BJ (cell line): ENCODE results near the gene RAD51AP2. TPM values are rescaled to one million over a fixed set of nuclear protein-coding genes. Genes with fewer than 3 reads are reported as not detected.
A peak's percentile ranks its signal among the peaks of the same experiment; 100 is the strongest.

Experiments used
- CTCF ChIA-PET: fragments of 350-600 bp; formaldehyde crosslinking; extraction: SDS; loops from one replicate; lab custom pipeline; 2021; ENCODE audit warnings: antibody characterized with exemption, inconsistent platforms; lab: Yijun Ruan, JAX
- POLR2A ChIA-PET: fragments of 300-600 bp; sonication (Branson Sonifier 250); formaldehyde crosslinking; extraction: SDS; loops from one replicate; lab custom pipeline; 2021; ENCODE audit warnings: antibody characterized with exemption; lab: Charles Lee
- DNase-seq: peaks from one replicate; pipeline ENCODE4 v3.0.0-alpha.2; 2011; ENCODE audit warnings: low read depth
- H3K27me3 ChIP-seq: 2 replicates; pipeline ENCODE4 v1.6.0; 2011; ENCODE audit warnings: low read length; ENCODE audit not compliant: control insufficient read depth, insufficient read depth
- H3K36me3 ChIP-seq: 2 replicates; pipeline ENCODE4 v1.5.1; 2011; ENCODE audit warnings: low read length; ENCODE audit not compliant: control insufficient read depth, insufficient read depth
- H3K4me3 ChIP-seq: 2 replicates; pipeline ENCODE4 v1.5.1; 2011; ENCODE audit warnings: low read depth, mild to moderate bottlenecking, control low read depth, low read length
- CTCF ChIP-seq: IDR thresholded peaks from 2 replicates; pipeline ENCODE4 v1.5.1; 2011; ENCODE audit warnings: low read depth, mild to moderate bottlenecking, control low read depth, inconsistent platforms, low read length, moderate library complexity; ENCODE audit not compliant: insufficient read depth
- polyA plus RNA-seq: library from polyadenylated mRNA; depleted of rRNA; stranded (reverse); fragments of >200 nt; gene quantifications from 2 replicates; pipeline ENCODE4 v1.2.3, GENCODE V29; 2011

RAD51AP2 gene
- polyA plus RNA-seq, 1 experiment, result not detected

GRCh38 chr2:17538022-17538843 is 20.0 kb upstream of the RAD51AP2 start:
- CTCF ChIA-PET, result interaction anchor here (1.0 kb wide), 1 partner anchor 14 kb away, joined by 3 read pairs; no protein-coding TSS in a partner anchor

DNA sequence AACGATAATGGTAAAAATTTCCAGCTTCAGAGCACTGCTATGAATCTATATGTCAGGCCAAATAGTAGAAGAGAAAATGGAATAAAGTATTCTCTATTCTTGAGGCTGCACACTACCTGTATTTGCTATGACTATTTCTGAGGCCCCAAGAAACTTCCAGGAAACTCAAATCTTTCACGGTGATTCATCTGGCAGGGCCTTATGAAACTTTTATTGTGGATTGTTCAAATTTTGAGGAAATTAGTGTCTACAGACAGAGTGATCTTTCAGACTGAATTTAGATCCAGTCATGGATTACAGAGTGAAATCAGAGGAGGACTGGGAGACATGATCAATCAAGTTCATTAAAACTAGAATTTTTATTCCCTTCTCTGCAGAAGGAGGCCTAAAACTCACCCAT is 18.2 kb upstream of the RAD51AP2 start:
- H3K27me3 ChIP-seq, result peaks cover 21% of the 10 kb centered on the region
- no peak for DNase-seq
- TF ChIP-seq CTCF, result no peak
- ChIA-PET POLR2A (no interaction called here), CTCF (no interaction called here)
- H3K36me3 ChIP-seq, result no peaks in the 10 kb centered on the region
- no peak overlapping the region for H3K4me3 ChIP-seq

More at GRCh38 chr2:17538022-17538843, 20.0 kb upstream of the RAD51AP2 start:
- TF ChIP-seq CTCF, result no peak
- DNase-seq, result no peak
- Histone ChIP-seq H3K36me3 (no peaks in the 10 kb centered on the region), H3K4me3 (peak overlapping the region; percentile 9), H3K27me3 (peaks cover 27% of the 10 kb centered on the region)
- POLR2A ChIA-PET, result no interaction called here

DNA sequence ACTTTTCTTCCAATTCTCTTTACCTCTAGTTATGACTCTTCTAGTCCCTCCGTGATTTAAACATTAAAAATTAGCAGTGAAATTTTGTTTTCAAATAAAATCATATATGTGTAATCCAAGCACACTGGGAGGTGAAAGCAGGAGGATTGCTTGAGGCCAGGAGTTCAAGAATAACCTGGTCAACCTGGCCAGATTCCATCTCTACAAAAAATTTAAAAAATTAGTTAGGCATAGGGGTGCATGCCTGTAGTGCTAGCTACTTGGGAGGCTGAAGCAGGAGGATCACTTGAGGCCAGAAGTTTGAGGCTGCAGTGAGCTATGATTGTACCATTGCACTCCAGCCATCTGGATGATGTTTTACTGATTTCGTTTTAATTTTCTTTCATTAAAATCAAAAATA is 15.3 kb upstream of the RAD51AP2 start:
- Histone ChIP-seq H3K27me3 (peaks cover 4% of the 10 kb centered on the region), H3K4me3 (no peak overlapping the region), H3K36me3 (no peaks in the 10 kb centered on the region)
- ChIA-PET CTCF (no interaction called here), POLR2A (no interaction called here)
- TF ChIP-seq CTCF, result no peak
- no peak for DNase-seq

GRCh38 chr2:17529771-17530170 is 11.5 kb upstream of the RAD51AP2 start:
- TF ChIP-seq CTCF, result no peak
- Histone ChIP-seq H3K36me3 (no peaks in the 10 kb centered on the region), H3K4me3 (no peak overlapping the region), H3K27me3 (no peaks in the 10 kb centered on the region; the same call in 1 of the 2 replicates)
- no peak for DNase-seq
- ChIA-PET POLR2A (no interaction called here), CTCF (no interaction called here)

- Histone ChIP-seq H3K36me3 (no peaks in the 10 kb centered on the region), H3K27me3 (no peaks in the 10 kb centered on the region), H3K4me3 (no peak overlapping the region)
- no peak for TF ChIP-seq CTCF
- POLR2A ChIA-PET, result no interaction called here
- CTCF ChIA-PET, result no interaction called here
- DNase-seq, result no peak
Measured at GRCh38 chr2:17522303-17522702, 4.1 kb upstream of the RAD51AP2 start.
